GM12873 (cell line): Measurements from ENCODE around the gene TMEM35B.

ENCODE experiments used
- CTCF ChIP-seq: IDR thresholded peaks from 2 replicates; pipeline ENCODE4 v1.5.1; 2012; ENCODE audit warnings: low read depth, mild to moderate bottlenecking, moderate library complexity, low read length, control low read depth; ENCODE audit not compliant: insufficient read depth; ENCODE audit errors: missing control alignments

Gene TMEM35B

DNA sequence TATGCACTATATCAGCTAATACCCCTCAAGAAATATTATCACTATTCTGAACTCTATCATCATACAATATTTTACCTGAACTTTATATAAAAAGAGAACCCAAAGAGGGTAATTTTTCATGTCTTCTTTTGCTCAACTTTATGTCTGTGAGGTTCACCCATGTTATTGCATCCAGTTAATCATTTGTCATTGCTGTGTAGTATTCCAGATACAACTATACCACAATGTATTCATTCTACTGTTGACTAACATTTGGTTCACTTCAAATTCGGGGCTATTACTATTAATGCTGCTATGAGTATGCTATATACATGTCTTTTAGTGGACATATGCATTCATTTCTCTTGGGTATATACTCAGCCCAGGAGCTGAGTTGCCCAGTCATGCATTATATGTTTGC lies 34.7 kb downstream of the TMEM35B start:
- TF ChIP-seq CTCF: no peak

DNA sequence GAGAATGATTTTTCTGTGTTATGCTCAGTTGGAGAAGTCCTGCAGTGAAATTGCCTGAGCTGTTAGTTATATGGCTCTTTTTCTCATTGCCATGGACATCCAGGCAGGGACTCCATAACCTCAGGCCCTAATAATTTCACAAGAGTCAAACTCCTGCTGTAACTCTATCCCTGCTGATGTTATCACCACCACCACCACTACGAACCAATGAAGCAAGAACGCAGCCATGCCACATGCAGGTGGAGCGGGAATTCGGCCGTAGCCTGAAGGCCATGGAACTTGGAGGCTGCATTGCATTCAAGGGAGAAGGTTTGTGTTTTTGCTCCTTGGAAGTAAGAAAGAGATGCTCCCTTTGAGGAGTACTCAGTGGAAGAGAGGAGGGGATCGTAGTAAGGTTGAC lies 38.9 kb downstream of the TMEM35B start:
- no peak for TF ChIP-seq CTCF
